ENCODE measurements around the gene MRPL22.
"Not testable (repeated sequence)": the region's sequence is repeated elsewhere in the genome, so short reads cannot be mapped to it uniquely, and the experiment has no call there.

The MRPL22 gene

GRCh38 chr5:154943527-154943926 is 2.7 kb downstream of the MRPL22 start:
- DNase-seq = no peak

GRCh38 chr5:154944716-154945115 is 3.8 kb downstream of the MRPL22 start:
- DNase-seq = no peak

GRCh38 chr5:154945695-154946301 is 4.9 kb downstream of the MRPL22 start:
- peak; percentile 15 for DNase-seq

- DNase-seq = no peak
Observed at GRCh38 chr5:154947778-154948177, 6.9 kb downstream of the MRPL22 start.

- DNase-seq = no peak
Observed at GRCh38 chr5:154948313-154948712, 7.4 kb downstream of the MRPL22 start.

DNA sequence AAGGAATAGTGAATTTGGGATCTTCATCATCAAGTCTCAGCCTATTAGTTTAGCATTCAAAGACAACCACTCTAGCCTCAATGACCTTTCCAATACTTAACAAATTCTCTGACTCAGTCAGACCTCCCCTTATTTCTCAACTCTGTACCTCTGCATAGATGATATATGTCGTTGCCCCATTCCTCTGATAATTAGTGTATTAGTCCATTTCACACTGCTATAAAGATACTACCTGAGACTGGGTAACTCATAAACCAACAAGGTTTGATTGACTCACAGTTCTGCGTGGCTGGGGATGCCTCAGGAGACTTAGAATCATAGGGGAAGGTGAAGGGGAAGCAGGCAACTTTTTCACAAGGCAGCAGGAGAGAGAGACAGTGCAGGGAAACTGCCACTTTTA is 8.9 kb downstream of the MRPL22 start:
- no peak for DNase-seq

GRCh38 chr5:154956712-154957111 is 15.8 kb downstream of the MRPL22 start:
- no peak for DNase-seq

GRCh38 chr5:154962494-154962893 is 21.6 kb downstream of the MRPL22 start:
- no peak for DNase-seq

GRCh38 chr5:154966081-154966841 is 25.4 kb downstream of the MRPL22 start:
- no peak for DNase-seq

DNA sequence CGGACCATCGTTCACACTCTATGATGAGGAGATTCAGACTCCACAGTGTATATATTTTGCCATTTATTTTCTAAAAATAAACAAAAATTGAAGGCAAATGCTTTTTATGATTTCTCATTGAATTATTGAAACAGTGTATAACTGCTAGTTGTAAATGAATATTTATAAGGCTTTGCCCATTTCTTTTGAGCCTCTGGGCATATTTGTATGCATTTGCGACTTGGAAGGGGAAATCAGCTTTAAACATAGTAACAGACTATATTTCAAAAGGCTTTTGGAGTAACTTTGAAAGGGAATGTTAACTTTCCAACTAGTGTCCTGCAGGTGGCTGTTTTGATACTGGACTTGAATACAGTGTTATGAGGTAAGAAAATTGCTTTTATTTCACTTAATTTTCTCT is 26.0 kb downstream of the MRPL22 start:
- DNase-seq = no peak

DNA sequence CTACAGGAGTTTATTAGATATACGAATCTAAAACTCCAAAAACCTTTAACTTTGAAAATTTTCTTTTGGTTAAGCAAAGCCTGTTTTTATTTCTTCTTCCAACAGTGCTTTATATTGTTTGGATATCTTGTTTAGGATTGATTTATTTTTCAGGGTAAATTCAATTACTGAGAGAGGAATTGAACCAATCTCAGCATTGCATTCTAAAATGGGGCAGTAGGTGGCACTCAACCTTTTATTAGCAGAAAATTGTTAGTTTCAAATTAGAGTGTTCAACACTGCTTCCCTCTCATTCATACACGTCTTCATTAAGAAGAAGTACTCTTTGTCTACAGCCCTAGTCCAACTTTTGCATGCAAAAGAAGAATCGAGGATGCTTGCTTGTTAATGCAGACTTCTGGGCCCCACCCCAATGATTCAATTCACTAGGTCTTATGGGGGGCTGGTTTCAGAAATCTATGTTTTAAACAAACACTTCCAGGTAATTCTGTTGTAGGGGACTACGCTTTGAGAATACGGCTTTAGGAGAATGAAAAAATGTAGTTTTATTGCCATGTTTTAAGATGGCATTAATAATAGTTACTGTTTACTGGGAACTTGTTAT is 26.6 kb downstream of the MRPL22 start:
- peak; percentile 45 for DNase-seq

DNA sequence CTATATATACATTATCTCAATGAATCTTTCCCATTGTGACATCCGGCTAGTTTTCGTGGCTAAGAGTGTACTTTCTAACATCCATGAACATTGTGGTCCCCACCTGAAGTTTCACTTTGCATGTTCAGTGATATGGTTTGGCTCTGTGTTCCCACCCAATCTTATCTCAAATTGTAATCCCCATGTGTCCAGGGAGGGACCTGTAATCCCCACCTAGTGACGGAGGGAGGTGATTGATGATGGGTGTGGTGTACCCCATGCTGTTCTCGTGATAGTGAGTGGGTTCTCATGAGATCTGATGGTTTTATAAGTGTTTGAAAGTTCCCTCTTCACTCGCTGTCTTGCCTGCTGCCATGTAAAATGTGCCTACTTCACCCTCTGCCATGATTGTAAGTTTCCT is 28.1 kb downstream of the MRPL22 start:
- DNase-seq = no peak

DNA sequence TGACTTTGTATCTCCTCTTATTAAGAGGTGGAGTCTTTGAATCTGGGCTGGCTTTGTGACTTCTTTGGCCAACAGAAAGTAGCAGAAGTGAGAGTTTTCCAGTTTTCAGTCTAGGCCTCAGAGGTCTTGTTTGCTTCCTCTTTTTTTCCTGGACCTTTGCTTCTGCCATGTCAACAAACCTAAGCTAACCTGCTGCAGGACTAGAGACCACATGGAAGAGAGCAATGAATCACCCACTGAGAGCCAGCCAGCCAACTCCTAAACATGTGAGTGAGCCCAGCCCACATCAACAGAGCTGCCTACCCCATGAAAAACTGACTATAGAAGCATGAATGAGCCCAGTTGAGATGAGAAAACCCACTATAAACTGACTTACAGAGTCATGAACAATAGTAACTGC is 29.9 kb downstream of the MRPL22 start:
- DNase-seq = no peak

DNA sequence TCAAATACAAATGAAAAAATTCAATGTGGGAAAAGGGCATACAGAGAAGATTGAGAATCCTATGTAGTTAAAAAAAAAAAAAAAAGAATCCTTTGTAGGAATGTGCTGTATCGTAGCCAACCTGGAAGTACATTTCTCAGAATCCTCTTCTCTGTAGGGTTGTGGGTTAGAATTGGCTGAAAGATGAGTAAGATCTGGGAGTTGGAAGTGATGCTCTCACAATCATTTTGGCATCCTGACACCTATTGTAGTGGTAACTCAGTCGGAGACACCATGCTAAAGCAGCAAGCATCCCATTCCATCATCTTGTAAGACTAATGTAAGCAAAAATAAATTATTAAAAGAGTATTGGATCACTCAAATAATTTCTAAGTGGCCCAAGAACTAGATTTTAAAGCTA is 30.6 kb downstream of the MRPL22 start:
- no peak for DNase-seq

- peak; percentile 71 for DNase-seq
Observed at GRCh38 chr5:154972476-154973080, 31.7 kb downstream of the MRPL22 start.

DNA sequence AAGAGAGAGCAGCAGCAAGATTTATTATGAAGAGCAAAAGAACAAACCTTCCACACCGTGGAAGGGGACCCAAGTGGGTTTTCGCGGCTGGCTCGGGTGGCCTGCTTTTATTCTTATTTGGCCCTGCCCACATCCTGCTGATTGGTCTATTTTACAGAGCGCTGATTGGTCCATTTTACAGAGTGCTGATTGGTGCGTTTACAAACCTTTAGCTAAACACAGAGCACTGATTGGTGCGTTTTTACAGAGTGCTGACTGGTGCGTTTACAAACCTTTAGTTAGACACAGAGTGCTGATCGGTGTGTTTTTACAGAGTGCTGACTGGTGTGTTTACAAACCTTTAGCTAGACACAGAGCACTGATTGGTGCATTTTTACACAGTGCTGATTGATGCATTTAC is 35.2 kb downstream of the MRPL22 start:
- not testable (repeated sequence) for DNase-seq

DNA sequence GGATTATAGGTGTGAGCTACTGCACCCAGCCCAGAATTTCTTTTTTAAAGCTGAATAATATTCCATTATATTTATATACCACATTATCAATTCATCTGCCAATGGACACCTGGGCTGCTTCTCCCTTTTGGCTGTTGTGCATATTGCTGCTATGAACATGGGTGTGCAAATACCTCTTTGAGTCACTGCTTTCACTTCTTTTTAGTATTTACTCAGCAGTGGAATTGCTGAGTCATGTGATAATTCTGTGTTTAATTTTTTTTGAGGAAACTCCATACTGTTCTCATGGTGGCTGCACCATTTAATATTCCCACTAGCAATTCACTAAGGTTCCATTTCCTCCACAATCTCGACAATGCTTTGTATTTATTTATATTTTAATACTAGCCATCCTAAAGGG is 36.5 kb downstream of the MRPL22 start:
- DNase-seq = no peak

- DNase-seq = not testable (repeated sequence)
Observed at GRCh38 chr5:154978294-154978693, 37.4 kb downstream of the MRPL22 start.

- DNase-seq = peak; percentile 29
Observed at GRCh38 chr5:154984946-154985516, 44.2 kb downstream of the MRPL22 start.

DNA sequence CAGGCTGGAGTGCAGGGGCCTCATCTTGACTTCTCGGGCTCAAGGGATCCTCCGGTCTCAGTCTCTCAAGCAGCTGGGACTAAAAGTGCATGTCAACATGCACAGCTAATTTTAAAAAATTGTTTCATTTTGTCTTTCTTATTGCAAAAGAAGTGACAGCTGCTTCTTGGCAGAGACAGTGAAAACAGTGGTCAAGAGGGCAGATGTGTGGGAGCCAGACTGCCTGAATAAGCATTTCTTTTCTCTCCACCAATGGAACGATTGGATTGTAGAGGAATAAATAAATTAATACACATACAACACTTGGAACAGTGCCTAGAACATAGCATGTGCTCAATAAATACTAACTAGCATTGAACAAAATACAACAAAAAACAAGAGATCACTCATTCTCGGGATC is 45.3 kb downstream of the MRPL22 start:
- DNase-seq = no peak

DNA sequence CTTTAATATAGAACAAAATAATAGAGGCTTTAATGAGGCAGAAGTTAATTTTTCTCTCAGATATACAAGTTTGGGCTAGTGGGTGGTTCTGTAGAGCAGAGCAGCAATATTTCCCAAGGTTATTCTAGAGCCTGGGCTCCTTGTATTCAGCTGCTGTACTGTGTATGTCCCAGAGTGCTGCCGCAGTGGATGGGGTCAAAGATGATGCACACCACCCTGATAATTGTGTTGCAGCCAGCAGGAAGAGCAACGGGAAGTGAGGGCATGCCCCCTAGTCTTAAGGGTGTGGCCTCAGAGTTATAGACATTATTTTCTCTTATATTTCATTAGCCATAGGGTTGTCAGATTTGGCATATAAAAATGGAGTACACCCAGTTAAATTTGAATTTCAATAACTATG is 48.8 kb downstream of the MRPL22 start:
- no peak for DNase-seq

- DNase-seq = peak; percentile 22
Observed at GRCh38 chr5:154993461-154993860, 52.6 kb downstream of the MRPL22 start.

DNA sequence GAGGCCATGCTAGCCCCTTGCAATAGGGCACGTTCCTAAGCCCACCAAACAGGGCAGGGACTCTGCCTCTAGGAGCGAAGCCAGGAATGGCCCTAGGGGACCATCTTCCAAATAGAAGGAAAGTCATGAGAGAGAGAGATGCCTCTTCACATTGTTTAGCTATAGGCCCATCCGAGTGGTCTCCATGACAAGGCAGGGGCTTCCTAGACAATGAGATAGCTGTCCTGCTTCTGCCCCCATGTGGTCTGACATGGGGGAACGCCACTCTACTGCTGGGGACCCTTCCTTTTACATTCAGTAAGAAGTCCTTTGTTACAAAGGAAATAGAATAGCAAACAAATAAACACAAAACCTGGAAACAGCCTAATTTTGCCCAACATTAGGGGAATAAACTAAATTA is 54.8 kb downstream of the MRPL22 start:
- DNase-seq = peak; percentile 41

GRCh38 chr5:154997746-154998145 is 56.9 kb downstream of the MRPL22 start:
- DNase-seq = no peak

Data from NCI-H82 (cell line).